ENCODE measurements around the gene ZNF101.

The ZNF101 gene

GRCh38 chr19:19632661-19633060, 36.0 kb upstream of the ZNF101 start:
- Histone ChIP-seq H3K4me1 (ENCODE audit: control insufficient read depth, insufficient read depth, low read length) (no peaks in the 10 kb centered on the region), H3K9ac (ENCODE audit: low read length) (no peak overlapping the region), H3K27me3 (ENCODE audit: control insufficient read depth, insufficient read depth, low read length) (no peaks in the 10 kb centered on the region), H3K27ac (ENCODE audit: low read depth, low read length) (no peak overlapping the region), H3K36me3 (ENCODE audit: control insufficient read depth, insufficient read depth, low read length) (peaks cover 16% of the 10 kb centered on the region), H3K4me3 (ENCODE audit: low read length) (no peak overlapping the region)

- Histone ChIP-seq H3K4me1 (ENCODE audit: control insufficient read depth, insufficient read depth, low read length) (no peaks in the 10 kb centered on the region), H3K36me3 (ENCODE audit: control insufficient read depth, insufficient read depth, low read length) (peaks cover 16% of the 10 kb centered on the region), H3K9ac (ENCODE audit: low read length) (no peak overlapping the region), H3K27ac (ENCODE audit: low read depth, low read length) (no peak overlapping the region), H3K4me3 (ENCODE audit: low read length) (no peak overlapping the region), H3K27me3 (ENCODE audit: control insufficient read depth, insufficient read depth, low read length) (no peaks in the 10 kb centered on the region)
These were observed 34.7 kb upstream of the ZNF101 start for GRCh38 chr19:19633711-19634515.

GRCh38 chr19:19634516-19635312, 33.9 kb upstream of the ZNF101 start:
- Histone ChIP-seq H3K27ac (ENCODE audit: low read depth, low read length) (no peak overlapping the region), H3K9ac (ENCODE audit: low read length) (no peak overlapping the region), H3K4me1 (ENCODE audit: control insufficient read depth, insufficient read depth, low read length) (no peaks in the 10 kb centered on the region), H3K27me3 (ENCODE audit: control insufficient read depth, insufficient read depth, low read length) (no peaks in the 10 kb centered on the region), H3K36me3 (ENCODE audit: control insufficient read depth, insufficient read depth, low read length) (peaks cover 16% of the 10 kb centered on the region), H3K4me3 (ENCODE audit: low read length) (no peak overlapping the region)

GRCh38 chr19:19635313-19635702, 33.3 kb upstream of the ZNF101 start:
- Histone ChIP-seq H3K4me1 (ENCODE audit: control insufficient read depth, insufficient read depth, low read length) (no peaks in the 10 kb centered on the region), H3K9ac (ENCODE audit: low read length) (no peak overlapping the region), H3K36me3 (ENCODE audit: control insufficient read depth, insufficient read depth, low read length) (peaks cover 16% of the 10 kb centered on the region), H3K4me3 (ENCODE audit: low read length) (no peak overlapping the region), H3K27ac (ENCODE audit: low read depth, low read length) (no peak overlapping the region), H3K27me3 (ENCODE audit: control insufficient read depth, insufficient read depth, low read length) (no peaks in the 10 kb centered on the region)

- Histone ChIP-seq H3K27me3 (ENCODE audit: control insufficient read depth, insufficient read depth, low read length) (no peaks in the 10 kb centered on the region), H3K27ac (ENCODE audit: low read depth, low read length) (no peak overlapping the region), H3K4me1 (ENCODE audit: control insufficient read depth, insufficient read depth, low read length) (no peaks in the 10 kb centered on the region), H3K4me3 (ENCODE audit: low read length) (no peak overlapping the region), H3K9ac (ENCODE audit: low read length) (no peak overlapping the region), H3K36me3 (ENCODE audit: control insufficient read depth, insufficient read depth, low read length) (peaks cover 16% of the 10 kb centered on the region)
These were observed 32.0 kb upstream of the ZNF101 start for GRCh38 chr19:19636573-19637185.

GRCh38 chr19:19637186-19637522, 31.5 kb upstream of the ZNF101 start:
- no peak overlapping the region for H3K9ac ChIP-seq (ENCODE audit: low read length)
- H3K4me1 ChIP-seq (ENCODE audit: control insufficient read depth, insufficient read depth, low read length), result no peaks in the 10 kb centered on the region
- no peaks in the 10 kb centered on the region for H3K27me3 ChIP-seq (ENCODE audit: control insufficient read depth, insufficient read depth, low read length)
- H3K36me3 ChIP-seq (ENCODE audit: control insufficient read depth, insufficient read depth, low read length), result peaks cover 16% of the 10 kb centered on the region
- no peak overlapping the region for H3K4me3 ChIP-seq (ENCODE audit: low read length)
- no peak overlapping the region for H3K27ac ChIP-seq (ENCODE audit: low read depth, low read length)

GRCh38 chr19:19637523-19638251, 31.0 kb upstream of the ZNF101 start:
- H3K4me3 ChIP-seq (ENCODE audit: low read length), result no peak overlapping the region
- no peak overlapping the region for H3K9ac ChIP-seq (ENCODE audit: low read length)
- peaks cover 15% of the 10 kb centered on the region for H3K36me3 ChIP-seq (ENCODE audit: control insufficient read depth, insufficient read depth, low read length)
- H3K4me1 ChIP-seq (ENCODE audit: control insufficient read depth, insufficient read depth, low read length), result no peaks in the 10 kb centered on the region
- H3K27me3 ChIP-seq (ENCODE audit: control insufficient read depth, insufficient read depth, low read length), result no peaks in the 10 kb centered on the region
- H3K27ac ChIP-seq (ENCODE audit: low read depth, low read length), result no peak overlapping the region

- Histone ChIP-seq H3K27ac (ENCODE audit: low read depth, low read length) (no peak overlapping the region), H3K36me3 (ENCODE audit: control insufficient read depth, insufficient read depth, low read length) (peaks cover 21% of the 10 kb centered on the region), H3K9ac (ENCODE audit: low read length) (peak overlapping the region; percentile 42), H3K4me1 (ENCODE audit: control insufficient read depth, insufficient read depth, low read length) (no peaks in the 10 kb centered on the region), H3K4me3 (ENCODE audit: low read length) (peak overlapping the region; percentile 64), H3K27me3 (ENCODE audit: control insufficient read depth, insufficient read depth, low read length) (no peaks in the 10 kb centered on the region)
These were observed 26.0 kb upstream of the ZNF101 start for GRCh38 chr19:19642506-19643157.

- Histone ChIP-seq H3K27ac (ENCODE audit: low read depth, low read length) (no peak within 1 kb of the TSS), H3K36me3 (ENCODE audit: control insufficient read depth, insufficient read depth, low read length) (peaks cover 21% of the 10 kb centered on the region), H3K4me3 (ENCODE audit: low read length) (peak within 1 kb of the TSS; percentile 64), H3K4me1 (ENCODE audit: control insufficient read depth, insufficient read depth, low read length) (no peaks in the 10 kb centered on the region), H3K27me3 (ENCODE audit: control insufficient read depth, insufficient read depth, low read length) (no peaks in the 10 kb centered on the region), H3K9ac (ENCODE audit: low read length) (peak within 1 kb of the TSS; percentile 42)
These were observed 25.2 kb upstream of the ZNF101 start, which contains the start of gene GMIP for GRCh38 chr19:19643158-19644053. Gene GMIP (minus strand): TSS chr19:19643657. CDS start chr19:19643529, 128 bp downstream.

GRCh38 chr19:19644054-19644388, 24.6 kb upstream of the ZNF101 start:
- Histone ChIP-seq H3K9ac (ENCODE audit: low read length) (no peak overlapping the region), H3K36me3 (ENCODE audit: control insufficient read depth, insufficient read depth, low read length) (peaks cover 21% of the 10 kb centered on the region), H3K27ac (ENCODE audit: low read depth, low read length) (no peak overlapping the region)

GRCh38 chr19:19645233-19645870, 23.3 kb upstream of the ZNF101 start:
- Histone ChIP-seq H3K9ac (ENCODE audit: low read length) (no peak overlapping the region), H3K4me3 (ENCODE audit: low read length) (no peak overlapping the region), H3K27ac (ENCODE audit: low read depth, low read length) (no peak overlapping the region), H3K4me1 (ENCODE audit: control insufficient read depth, insufficient read depth, low read length) (no peaks in the 10 kb centered on the region), H3K36me3 (ENCODE audit: control insufficient read depth, insufficient read depth, low read length) (peaks cover 27% of the 10 kb centered on the region), H3K27me3 (ENCODE audit: control insufficient read depth, insufficient read depth, low read length) (no peaks in the 10 kb centered on the region)

More at GRCh38 chr19:19644054-19644388, 24.6 kb upstream of the ZNF101 start:
- Histone ChIP-seq H3K4me1 (ENCODE audit: control insufficient read depth, insufficient read depth, low read length) (no peaks in the 10 kb centered on the region), H3K4me3 (ENCODE audit: low read length) (peak overlapping the region; percentile 64), H3K27me3 (ENCODE audit: control insufficient read depth, insufficient read depth, low read length) (no peaks in the 10 kb centered on the region)
